Mononuclear cell (primary cell): ENCODE results near the gene CLEC18A. TPM values are rescaled to one million over a fixed set of nuclear protein-coding genes. Genes with fewer than 3 reads are reported as not detected.
"Not testable (repeated sequence)": the region's sequence is repeated elsewhere in the genome, so short reads cannot be mapped to it uniquely, and the experiment has no call there.

ENCODE experiments used
- H3K27me3 ChIP-seq: 2 replicates; pipeline ENCODE4 v1.6.0; 2011; ENCODE audit warnings: low read length, control low read depth; ENCODE audit not compliant: insufficient read depth
- H3K4me1 ChIP-seq: 2 replicates; pipeline ENCODE4 v1.5.1; 2011; ENCODE audit warnings: mild to moderate bottlenecking, low read length, control low read depth; ENCODE audit not compliant: insufficient read depth
- H3K4me3 ChIP-seq: 2 replicates; pipeline ENCODE4 v1.5.1; 2011; ENCODE audit warnings: mild to moderate bottlenecking, low read length, moderate library complexity
- H3K9me3 ChIP-seq: 2 replicates; pipeline ENCODE4 v1.5.1; 2011; ENCODE audit warnings: low read depth, mild to moderate bottlenecking, control low read depth, low read length
- total RNA-seq: library from RNA; depleted of rRNA; stranded (reverse); fragments of >200 nt; gene quantifications from one replicate; pipeline ENCODE4 v1.2.3, GENCODE V29; 2012

The CLEC18A gene
- total RNA-seq, 1 donor: 1.4 TPM

- H3K27me3 ChIP-seq, H3K4me3 ChIP-seq, H3K4me1 ChIP-seq, H3K9me3 ChIP-seq: not testable (repeated sequence)
Measured at GRCh38 chr16:69954241-69954640, 3.1 kb downstream of the CLEC18A start.

GRCh38 chr16:69963312-69963711 is 12.2 kb downstream of the CLEC18A start:
- not testable (repeated sequence) for H3K4me1 ChIP-seq, H3K9me3 ChIP-seq, H3K4me3 ChIP-seq, H3K27me3 ChIP-seq

- not testable (repeated sequence) for H3K4me1 ChIP-seq, H3K9me3 ChIP-seq, H3K4me3 ChIP-seq, H3K27me3 ChIP-seq
Measured at GRCh38 chr16:69964960-69965660, 14.0 kb downstream of the CLEC18A start.

- not testable (repeated sequence) for H3K27me3 ChIP-seq, H3K4me3 ChIP-seq, H3K9me3 ChIP-seq, H3K4me1 ChIP-seq
Measured at GRCh38 chr16:69965661-69966054, 14.5 kb downstream of the CLEC18A start.

GRCh38 chr16:69967688-69968087 is 16.6 kb downstream of the CLEC18A start:
- not testable (repeated sequence) for H3K9me3 ChIP-seq, H3K4me1 ChIP-seq, H3K27me3 ChIP-seq, H3K4me3 ChIP-seq

GRCh38 chr16:69968125-69968524 is 17.0 kb downstream of the CLEC18A start:
- H3K9me3 ChIP-seq, H3K4me3 ChIP-seq, H3K4me1 ChIP-seq, H3K27me3 ChIP-seq: not testable (repeated sequence)

GRCh38 chr16:69969657-69970056 is 18.5 kb downstream of the CLEC18A start:
- H3K4me3 ChIP-seq, H3K9me3 ChIP-seq, H3K4me1 ChIP-seq, H3K27me3 ChIP-seq: not testable (repeated sequence)

- H3K4me3 ChIP-seq, H3K4me1 ChIP-seq, H3K27me3 ChIP-seq, H3K9me3 ChIP-seq: not testable (repeated sequence)
Measured at GRCh38 chr16:69972120-69972519, 21.0 kb downstream of the CLEC18A start.

- H3K9me3 ChIP-seq, H3K4me3 ChIP-seq, H3K4me1 ChIP-seq, H3K27me3 ChIP-seq: not testable (repeated sequence)
Measured at GRCh38 chr16:69972935-69973334, 21.8 kb downstream of the CLEC18A start.

- H3K4me3 ChIP-seq, H3K27me3 ChIP-seq, H3K9me3 ChIP-seq, H3K4me1 ChIP-seq: not testable (repeated sequence)
Measured at GRCh38 chr16:69985196-69985595, 34.1 kb downstream of the CLEC18A start.

- H3K4me3 ChIP-seq, H3K9me3 ChIP-seq, H3K4me1 ChIP-seq, H3K27me3 ChIP-seq: not testable (repeated sequence)
Measured at GRCh38 chr16:69997956-69998355, 46.8 kb downstream of the CLEC18A start.

GRCh38 chr16:69999801-70000200 is 48.7 kb downstream of the CLEC18A start:
- H3K4me1 ChIP-seq, H3K4me3 ChIP-seq, H3K9me3 ChIP-seq, H3K27me3 ChIP-seq: not testable (repeated sequence)

GRCh38 chr16:70003511-70003910 is 52.4 kb downstream of the CLEC18A start:
- not testable (repeated sequence) for H3K27me3 ChIP-seq, H3K4me1 ChIP-seq

GRCh38 chr16:70008604-70009003 is 57.5 kb downstream of the CLEC18A start:
- not testable (repeated sequence) for H3K27me3 ChIP-seq, H3K9me3 ChIP-seq, H3K4me3 ChIP-seq, H3K4me1 ChIP-seq

More at GRCh38 chr16:70003511-70003910, 52.4 kb downstream of the CLEC18A start:
- H3K9me3 ChIP-seq, H3K4me3 ChIP-seq: not testable (repeated sequence)

GRCh38 chr16:70010615-70011014 is 59.5 kb downstream of the CLEC18A start:
- not testable (repeated sequence) for H3K9me3 ChIP-seq, H3K4me1 ChIP-seq, H3K4me3 ChIP-seq, H3K27me3 ChIP-seq

- H3K4me1 ChIP-seq, H3K27me3 ChIP-seq, H3K4me3 ChIP-seq, H3K9me3 ChIP-seq: not testable (repeated sequence)
Measured at GRCh38 chr16:70011120-70011519, 60.0 kb downstream of the CLEC18A start.

GRCh38 chr16:70012354-70012753 is 61.2 kb downstream of the CLEC18A start:
- not testable (repeated sequence) for H3K27me3 ChIP-seq, H3K4me1 ChIP-seq, H3K4me3 ChIP-seq, H3K9me3 ChIP-seq
